ENCODE measurements around the gene HTRA3. TPM values are rescaled to one million over a fixed set of nuclear protein-coding genes. Genes with fewer than 3 reads are reported as not detected.
A peak's percentile ranks its signal among the peaks of the same experiment; 100 is the strongest.

Gene HTRA3
- total and polyA plus RNA-seq, 5 donors, result 52.8 to 133 (median 89.3) TPM

GRCh38 chr4:8308856-8309771 is 39.6 kb downstream of the HTRA3 start:
- intact Hi-C loops (cut with DNase I), result no loop called here
- ATAC-seq (peak; percentile 62 to 69), DNase-seq (peak; percentile 76 to 92 (median 88))
- 56% methylated on average over 24 of the region's 24 CpGs for WGBS
- Histone ChIP-seq H3K27me3 (ENCODE audit: control insufficient read depth, insufficient read depth) (no peaks in the 10 kb centered on the region), H3K27ac (ENCODE audit: low read length) (peak overlapping the region; percentile 2), H3K4me3 (ENCODE audit: low read length) (no peak overlapping the region), H3K9me3 (ENCODE audit: control insufficient read depth, low read length) (no peaks in the 10 kb centered on the region), H3K4me1 (ENCODE audit: control insufficient read depth, insufficient read depth, low read length) (peaks cover 4% of the 10 kb centered on the region)

GRCh38 chr4:8310306-8310705 is 40.8 kb downstream of the HTRA3 start:
- no peak overlapping the region for H3K27ac ChIP-seq (ENCODE audit: low read length)
- WGBS, result 69% methylated on average over 10 of the region's 10 CpGs
- no peak overlapping the region for H3K4me3 ChIP-seq (ENCODE audit: low read length)
- H3K27me3 ChIP-seq (ENCODE audit: control insufficient read depth, insufficient read depth), result no peaks in the 10 kb centered on the region
- intact Hi-C loops (cut with DNase I), result no loop called here
- ATAC-seq (no peak), DNase-seq (peak in 1 of 3 donors; percentile 29)
- H3K9me3 ChIP-seq (ENCODE audit: control insufficient read depth, low read length), result no peaks in the 10 kb centered on the region
- peaks cover 5% of the 10 kb centered on the region for H3K4me1 ChIP-seq (ENCODE audit: control insufficient read depth, insufficient read depth, low read length)

- H3K4me1 ChIP-seq (ENCODE audit: control insufficient read depth, insufficient read depth, low read length), result peaks cover 8% of the 10 kb centered on the region
Measured at GRCh38 chr4:8311101-8312068, 41.8 kb downstream of the HTRA3 start.

GRCh38 chr4:8312069-8312445 is 42.5 kb downstream of the HTRA3 start:
- H3K4me3 ChIP-seq (ENCODE audit: low read length), result no peak overlapping the region
- H3K9me3 ChIP-seq (ENCODE audit: control insufficient read depth, low read length), result no peaks in the 10 kb centered on the region
- H3K27me3 ChIP-seq (ENCODE audit: control insufficient read depth, insufficient read depth), result no peaks in the 10 kb centered on the region
- no peak overlapping the region for H3K27ac ChIP-seq (ENCODE audit: low read length)
- H3K4me1 ChIP-seq (ENCODE audit: control insufficient read depth, insufficient read depth, low read length), result peaks cover 6% of the 10 kb centered on the region
- DNase-seq (no peak), ATAC-seq (no peak)
- WGBS, result 95% methylated on average over 3 of the region's 3 CpGs
- intact Hi-C loops (cut with DNase I), result no loop called here

More at GRCh38 chr4:8311101-8312068, 41.8 kb downstream of the HTRA3 start:
- Histone ChIP-seq H3K27me3 (ENCODE audit: control insufficient read depth, insufficient read depth) (no peaks in the 10 kb centered on the region), H3K9me3 (ENCODE audit: control insufficient read depth, low read length) (no peaks in the 10 kb centered on the region), H3K4me3 (ENCODE audit: low read length) (no peak overlapping the region), H3K27ac (ENCODE audit: low read length) (no peak overlapping the region)
- WGBS, result 70% methylated on average over 13 of the region's 13 CpGs
- no peak for ATAC-seq
- no peak for DNase-seq
- intact Hi-C loops (cut with DNase I), result no loop called here

- no peak for DNase-seq
- no peaks in the 10 kb centered on the region for H3K27me3 ChIP-seq (ENCODE audit: control insufficient read depth, insufficient read depth)
- no peak for ATAC-seq
- H3K27ac ChIP-seq (ENCODE audit: low read length), result no peak overlapping the region
- intact Hi-C loops (cut with DNase I), result no loop called here
- H3K4me1 ChIP-seq (ENCODE audit: control insufficient read depth, insufficient read depth, low read length), result peaks cover 6% of the 10 kb centered on the region
- H3K4me3 ChIP-seq (ENCODE audit: low read length), result no peak overlapping the region
- no peaks in the 10 kb centered on the region for H3K9me3 ChIP-seq (ENCODE audit: control insufficient read depth, low read length)
Measured at GRCh38 chr4:8312976-8313375, 43.4 kb downstream of the HTRA3 start.

- Histone ChIP-seq H3K9me3 (ENCODE audit: control insufficient read depth, low read length) (no peaks in the 10 kb centered on the region), H3K27ac (ENCODE audit: low read length) (no peak overlapping the region), H3K27me3 (ENCODE audit: control insufficient read depth, insufficient read depth) (no peaks in the 10 kb centered on the region), H3K4me3 (ENCODE audit: low read length) (no peak overlapping the region), H3K4me1 (ENCODE audit: control insufficient read depth, insufficient read depth, low read length) (peaks cover 12% of the 10 kb centered on the region)
- ATAC-seq, result no peak
- intact Hi-C loops (cut with DNase I), result no loop called here
- WGBS, result 88% methylated on average over 5 of the region's 5 CpGs
- DNase-seq, result no peak
Measured at GRCh38 chr4:8314691-8315255, 45.2 kb downstream of the HTRA3 start.

- H3K9me3 ChIP-seq (ENCODE audit: control insufficient read depth, low read length), result no peaks in the 10 kb centered on the region
- H3K27me3 ChIP-seq (ENCODE audit: control insufficient read depth, insufficient read depth), result no peaks in the 10 kb centered on the region
- WGBS, result 40% methylated on average over 21 of the region's 21 CpGs
- no peak overlapping the region for H3K27ac ChIP-seq (ENCODE audit: low read length)
- peak in 1 of 3 donors; percentile 77 for DNase-seq
- ATAC-seq, result peak; percentile 55 to 56
- no peak overlapping the region for H3K4me3 ChIP-seq (ENCODE audit: low read length)
- peaks cover 17% of the 10 kb centered on the region for H3K4me1 ChIP-seq (ENCODE audit: control insufficient read depth, insufficient read depth, low read length)
- intact Hi-C loops (cut with DNase I), result no loop called here
Measured at GRCh38 chr4:8315435-8316250, 46.1 kb downstream of the HTRA3 start.

GRCh38 chr4:8316251-8316771 is 46.8 kb downstream of the HTRA3 start:
- DNase-seq (peak in 1 of 3 donors; percentile 53), ATAC-seq (no peak)
- no peak overlapping the region for H3K27ac ChIP-seq (ENCODE audit: low read length)
- peaks cover 17% of the 10 kb centered on the region for H3K4me1 ChIP-seq (ENCODE audit: control insufficient read depth, insufficient read depth, low read length)
- 83% methylated on average over 10 of the region's 10 CpGs for WGBS
- intact Hi-C loops (cut with DNase I), result no loop called here
- no peaks in the 10 kb centered on the region for H3K27me3 ChIP-seq (ENCODE audit: control insufficient read depth, insufficient read depth)
- no peaks in the 10 kb centered on the region for H3K9me3 ChIP-seq (ENCODE audit: control insufficient read depth, low read length)
- no peak overlapping the region for H3K4me3 ChIP-seq (ENCODE audit: low read length)

- ATAC-seq (no peak), DNase-seq (peak in 1 of 3 donors; percentile 58)
- peaks cover 17% of the 10 kb centered on the region for H3K4me1 ChIP-seq (ENCODE audit: control insufficient read depth, insufficient read depth, low read length)
- intact Hi-C loops (cut with DNase I), result no loop called here
- H3K4me3 ChIP-seq (ENCODE audit: low read length), result no peak overlapping the region
- WGBS, result 89% methylated on average over 15 of the region's 15 CpGs
- H3K9me3 ChIP-seq (ENCODE audit: control insufficient read depth, low read length), result no peaks in the 10 kb centered on the region
- no peaks in the 10 kb centered on the region for H3K27me3 ChIP-seq (ENCODE audit: control insufficient read depth, insufficient read depth)
- no peak overlapping the region for H3K27ac ChIP-seq (ENCODE audit: low read length)
Measured at GRCh38 chr4:8316911-8317351, 47.4 kb downstream of the HTRA3 start.

GRCh38 chr4:8317474-8317873 is 47.9 kb downstream of the HTRA3 start:
- H3K9me3 ChIP-seq (ENCODE audit: control insufficient read depth, low read length), result no peaks in the 10 kb centered on the region
- intact Hi-C loops (cut with DNase I), result no loop called here
- ATAC-seq, result no peak
- H3K4me3 ChIP-seq (ENCODE audit: low read length), result no peak overlapping the region
- H3K27me3 ChIP-seq (ENCODE audit: control insufficient read depth, insufficient read depth), result no peaks in the 10 kb centered on the region
- H3K4me1 ChIP-seq (ENCODE audit: control insufficient read depth, insufficient read depth, low read length), result peaks cover 17% of the 10 kb centered on the region
- 79% methylated on average over 6 of the region's 6 CpGs for WGBS
- DNase-seq, result no peak
- no peak overlapping the region for H3K27ac ChIP-seq (ENCODE audit: low read length)

All from right cardiac atrium (tissue), 5 donors.